Stimulated activated CD4-positive, alpha-beta T cell treated with anti-CD3 and anti-CD28 coated beads, Interleukin-4, amount 100 ng/mL, for 24 hours (primary cell): ENCODE measurements around the gene MRFAP1.
"Not testable (repeated sequence)": the region's sequence is repeated elsewhere in the genome, so short reads cannot be mapped to it uniquely, and the experiment has no call there.

Experiments
- DNase-seq: peaks from one replicate; pipeline ENCODE4 v3.0.0-alpha.2; 2020

MRFAP1 gene

DNA sequence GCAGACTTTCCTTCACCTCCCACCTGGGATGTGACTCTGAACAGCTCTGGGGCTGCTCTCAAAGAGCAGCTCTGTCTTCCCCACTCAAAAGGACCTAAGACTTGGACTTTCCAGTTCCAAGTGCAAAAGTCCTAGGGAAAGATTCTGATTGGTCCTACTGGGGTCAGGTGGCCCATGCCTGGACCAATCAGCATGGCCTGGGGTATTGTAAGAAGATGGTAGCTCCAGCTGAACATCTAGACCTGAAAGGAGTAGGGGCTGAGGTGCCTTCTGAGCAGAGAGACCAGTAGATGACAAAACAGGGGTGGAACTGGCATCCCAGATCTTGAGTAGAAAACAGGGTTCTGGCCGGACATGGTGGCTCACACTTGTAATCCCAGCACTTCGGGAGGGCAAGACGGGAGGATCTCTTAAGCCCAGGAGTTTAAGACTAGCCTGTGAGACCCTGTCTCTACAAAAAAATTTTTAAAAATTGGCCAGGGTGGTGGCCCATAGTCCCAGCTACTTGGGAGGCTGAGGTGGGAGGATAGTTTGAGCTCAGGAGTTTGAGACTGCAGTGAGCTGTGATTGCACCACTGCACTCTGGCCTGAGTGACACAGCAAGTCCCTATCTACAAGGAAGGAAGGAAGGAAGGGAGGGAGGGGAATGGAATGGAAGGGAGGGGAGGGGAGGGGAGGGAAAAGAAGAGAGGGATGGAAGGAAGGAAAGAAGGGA, 27.4 kb upstream of the MRFAP1 start:
- DNase-seq: no peak

GRCh38 chr4:6613676-6614651, 26.5 kb upstream of the MRFAP1 start:
- DNase-seq: no peak

GRCh38 chr4:6614701-6615230, 25.7 kb upstream of the MRFAP1 start:
- no peak for DNase-seq

- no peak for DNase-seq
Measured at GRCh38 chr4:6616087-6616995, 24.1 kb upstream of the MRFAP1 start.

- DNase-seq: no peak
Measured at GRCh38 chr4:6617246-6617645, 23.2 kb upstream of the MRFAP1 start.

GRCh38 chr4:6618386-6619115, 21.9 kb upstream of the MRFAP1 start:
- DNase-seq: no peak

DNA sequence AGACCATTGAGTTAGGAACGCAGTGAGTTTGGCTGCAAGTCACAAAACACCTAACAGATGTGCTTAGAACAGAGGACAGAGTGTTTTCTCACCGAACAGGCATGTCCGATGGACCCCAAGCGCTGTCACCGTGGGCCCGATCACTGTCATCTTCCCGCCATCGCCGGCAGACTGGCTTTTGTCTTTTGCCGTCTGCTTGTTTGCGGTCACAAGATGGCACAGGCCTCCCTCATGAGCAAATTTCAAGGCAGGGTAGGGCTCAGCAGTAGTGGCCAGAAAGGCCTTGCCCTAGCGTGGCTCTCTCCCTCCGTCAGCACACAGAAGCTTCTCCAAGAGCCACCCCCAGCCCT, 21.4 kb upstream of the MRFAP1 start:
- DNase-seq: no peak

DNA sequence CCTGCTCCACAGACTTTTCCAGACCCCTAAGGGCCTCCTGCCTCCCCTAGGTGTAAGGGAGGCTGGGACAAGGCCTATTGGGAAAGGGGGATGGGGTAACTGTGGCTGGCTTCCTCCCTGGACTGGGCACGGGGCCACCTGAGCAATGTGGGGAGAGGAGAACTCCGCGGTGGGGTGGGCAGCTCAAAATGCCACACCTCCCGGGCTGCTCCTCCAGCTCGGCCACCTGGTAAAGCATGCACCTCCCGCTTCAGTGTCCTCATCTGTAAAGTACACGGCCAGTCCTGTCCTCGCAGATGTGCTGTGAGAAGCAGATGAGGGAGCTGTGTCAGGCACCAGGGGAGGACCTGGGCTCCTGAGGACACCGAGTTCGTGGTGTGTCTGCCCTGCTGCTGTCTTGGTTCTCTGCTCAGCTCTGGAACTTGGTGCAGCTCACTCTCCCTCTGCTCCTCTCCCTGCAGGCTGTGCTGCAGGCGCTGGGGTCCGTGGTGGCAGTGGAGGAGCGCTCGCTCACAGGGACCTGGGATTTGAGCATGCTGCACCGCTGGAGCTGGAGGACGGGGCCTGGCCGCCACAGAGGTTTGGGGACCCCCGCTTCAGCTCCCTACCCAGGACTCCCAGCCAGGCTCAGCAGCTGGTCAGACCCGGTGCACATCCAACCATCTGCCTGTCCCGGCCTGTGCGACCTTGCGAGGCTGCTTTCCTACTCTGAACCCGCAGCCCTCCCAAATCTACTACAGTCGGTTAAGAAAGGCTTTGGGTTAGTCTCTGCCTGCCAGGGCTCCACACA, 20.8 kb upstream of the MRFAP1 start:
- no peak for DNase-seq

GRCh38 chr4:6620296-6620695, 20.2 kb upstream of the MRFAP1 start:
- DNase-seq: no peak

DNA sequence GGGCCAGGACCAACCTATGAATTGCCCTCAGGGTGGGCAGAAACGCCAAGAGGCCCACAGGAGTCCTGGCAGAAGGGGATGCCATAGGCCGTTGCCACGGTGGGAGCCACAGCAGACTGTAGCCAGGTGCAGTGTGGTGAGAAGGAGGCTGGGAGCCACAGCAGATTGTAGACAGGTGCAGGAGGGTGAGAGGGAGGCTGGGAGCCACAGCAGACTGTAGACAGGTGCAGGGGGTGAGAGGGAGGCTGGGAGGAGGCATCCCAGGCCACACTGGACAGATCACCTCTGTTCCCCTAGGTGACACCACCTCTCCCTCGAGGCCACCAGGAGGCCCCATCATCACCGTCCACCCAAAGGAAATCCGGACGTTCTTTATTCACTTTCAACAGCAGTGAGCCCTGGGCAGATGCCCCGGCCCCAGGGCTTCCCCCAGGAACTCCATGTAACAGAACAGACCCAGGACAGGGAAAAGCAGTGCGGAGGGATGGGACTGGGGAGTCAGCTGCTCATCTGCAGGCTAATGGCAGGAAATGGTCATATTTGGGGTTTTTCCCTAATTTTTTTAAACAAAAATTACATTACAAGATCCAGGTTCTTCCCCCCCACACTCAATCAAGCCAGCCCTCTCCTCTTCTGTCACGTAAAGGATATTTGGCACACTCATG, 19.5 kb upstream of the MRFAP1 start:
- DNase-seq: no peak

DNA sequence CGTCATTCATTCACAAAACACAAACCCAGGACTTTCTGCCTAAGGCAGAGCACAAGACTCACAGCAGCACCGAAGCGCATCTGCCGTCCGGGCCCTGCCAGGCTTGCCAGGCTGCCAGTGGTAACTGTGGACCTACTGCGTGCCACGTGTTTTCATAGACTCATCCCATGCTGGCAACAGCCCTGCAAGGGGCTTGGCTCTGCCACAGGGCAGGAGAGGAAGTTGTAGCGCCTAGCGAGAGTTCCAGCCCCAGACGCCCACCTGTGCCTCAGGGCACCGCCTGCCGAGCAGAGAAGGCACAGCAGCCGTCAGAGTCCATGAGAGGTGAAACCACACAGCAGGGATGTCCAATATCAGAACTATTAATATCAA, 18.9 kb upstream of the MRFAP1 start:
- DNase-seq: no peak

DNA sequence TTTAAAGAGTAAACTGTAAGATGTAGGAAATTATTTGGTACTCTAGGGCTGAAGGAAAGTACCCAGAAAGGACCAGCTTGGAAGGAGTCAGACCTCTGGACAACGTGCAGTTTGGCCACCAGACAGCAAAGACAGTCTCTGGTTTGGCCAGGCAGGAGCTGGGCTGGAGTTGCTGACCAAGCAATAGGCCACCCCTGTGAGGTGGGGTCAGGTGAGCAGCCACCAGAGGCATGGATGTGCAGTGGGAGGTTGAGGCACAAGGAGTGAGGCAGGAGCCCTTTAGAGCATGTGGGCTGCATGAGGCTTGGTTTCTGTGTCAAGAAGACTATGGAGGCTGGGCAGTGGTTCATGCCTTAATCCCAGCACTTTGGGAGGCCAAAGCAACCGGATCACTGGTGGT, 17.7 kb upstream of the MRFAP1 start:
- DNase-seq: no peak

GRCh38 chr4:6625256-6625655, 15.2 kb upstream of the MRFAP1 start:
- DNase-seq: no peak

- DNase-seq: no peak
Measured at GRCh38 chr4:6626066-6626465, 14.4 kb upstream of the MRFAP1 start.

DNA sequence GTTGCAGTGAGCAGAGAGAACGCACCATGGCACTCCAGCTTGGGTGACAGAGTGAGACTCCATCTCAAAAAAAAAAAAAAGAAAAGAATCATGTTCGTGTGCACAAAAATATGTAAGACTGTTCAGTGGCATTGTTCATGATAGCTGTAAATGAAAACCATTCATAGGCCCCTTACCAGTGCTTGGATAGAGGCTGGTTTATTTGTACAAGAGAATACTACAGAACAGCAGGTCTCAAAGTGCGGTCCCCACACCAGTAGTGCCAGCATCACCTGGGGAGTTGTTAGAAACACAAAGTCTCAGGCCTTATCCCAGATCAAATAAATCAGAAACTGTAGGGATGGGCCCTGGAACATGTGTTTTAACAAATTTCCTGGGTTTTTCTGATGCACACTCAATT, 12.7 kb upstream of the MRFAP1 start:
- DNase-seq: no peak

DNA sequence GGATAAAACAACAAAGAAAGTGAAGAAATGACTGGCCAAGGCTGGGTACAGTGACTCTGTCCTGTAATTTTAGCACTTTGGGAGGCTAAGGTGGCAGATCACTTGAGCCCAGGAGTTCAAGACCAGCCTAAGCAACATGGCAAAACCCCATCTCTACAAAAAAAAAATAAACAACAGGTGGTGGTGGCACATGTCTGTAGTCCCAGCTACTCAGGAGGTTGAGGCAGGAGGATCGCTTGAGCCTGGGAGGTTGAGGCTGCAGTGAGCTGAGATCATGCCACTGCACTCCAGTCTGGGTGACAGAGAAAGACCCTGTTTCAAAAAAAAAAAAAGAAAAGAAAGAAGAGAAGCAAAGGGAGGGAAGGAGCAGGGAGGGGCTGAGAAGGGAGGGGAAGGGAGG, 12.0 kb upstream of the MRFAP1 start:
- not testable (repeated sequence) for DNase-seq

DNA sequence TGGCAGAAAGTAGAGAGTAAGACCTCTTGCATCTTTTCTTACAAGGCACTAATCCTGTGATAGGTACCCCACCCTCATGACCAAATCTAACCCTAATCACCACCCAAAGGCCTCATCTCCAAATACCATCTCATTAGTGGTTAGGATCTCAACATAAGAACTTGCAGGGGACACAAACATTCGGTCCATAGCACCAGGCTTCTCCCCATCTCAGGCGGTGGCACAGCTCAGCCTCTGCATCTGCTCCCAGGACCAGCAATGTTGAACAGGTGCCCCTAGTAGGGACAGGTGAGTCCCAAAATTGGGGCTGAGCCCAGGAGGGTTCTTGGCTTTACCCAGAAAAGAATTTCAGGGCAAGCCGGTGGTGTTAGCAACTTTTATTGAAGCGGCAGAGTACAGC, 8.4 kb upstream of the MRFAP1 start:
- DNase-seq: no peak

DNA sequence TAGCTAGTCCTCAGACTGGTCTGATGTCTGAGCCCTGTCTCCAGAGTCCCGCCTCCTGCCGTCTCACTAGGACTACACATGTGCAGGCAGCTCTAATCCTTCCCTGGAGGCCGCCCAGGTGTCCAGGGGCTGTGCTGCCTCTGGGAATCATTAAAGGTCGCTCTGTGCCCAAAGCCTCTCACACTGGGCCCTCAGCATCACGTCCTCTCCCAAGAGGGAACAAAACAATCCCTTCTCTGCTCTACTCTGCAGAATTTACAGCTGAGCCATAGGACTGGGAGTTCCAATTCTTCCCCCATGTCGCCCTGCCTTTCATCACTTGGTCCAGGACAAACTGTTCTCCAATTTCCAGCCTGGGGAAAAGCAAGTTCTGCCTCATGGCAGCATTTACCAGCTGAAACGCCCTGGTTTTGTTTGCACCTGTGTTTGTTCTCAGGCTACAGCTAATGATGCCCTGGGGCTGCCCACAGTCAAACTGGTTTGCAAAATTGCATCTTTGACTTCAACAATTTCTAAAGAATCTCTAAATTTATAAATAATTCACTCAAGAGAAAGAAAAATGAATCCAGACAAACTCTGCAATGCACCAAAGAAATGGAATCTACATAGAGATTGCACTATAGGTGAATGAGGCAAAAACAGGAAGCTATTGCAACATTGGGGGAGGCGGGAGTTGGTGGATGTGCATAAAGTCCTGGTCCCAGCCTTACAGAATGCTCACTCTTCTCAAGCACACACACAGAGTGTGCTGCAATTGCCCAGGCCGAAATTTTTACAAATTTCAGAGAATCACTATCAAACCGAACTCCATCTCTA, 7.2 kb upstream of the MRFAP1 start:
- no peak for DNase-seq

- DNase-seq: no peak
Measured at GRCh38 chr4:6634746-6635145, 5.7 kb upstream of the MRFAP1 start.

- no peak for DNase-seq
Measured at GRCh38 chr4:6639137-6639680, 1.3 kb upstream of the MRFAP1 start.
